C4-2B (cell line): ENCODE data around the gene FHAD1.

Source experiments
- ZFX ChIP-seq: fragments of 450-650 bp; IDR thresholded peaks from 2 replicates; pipeline ENCODE4 v1.6.1; 2017
- TF ChIP-seq, protein P1 (sequence below): fragments of 450-650 bp; conservative IDR thresholded peaks from 2 replicates; pipeline ENCODE4 v1.5.1; 2017; ENCODE audit warnings: mild to moderate bottlenecking

GRCh38 chr1:15440357-15440756 lies 193.3 kb downstream of the FHAD1 start:
- TF ChIP-seq, protein P1, sequence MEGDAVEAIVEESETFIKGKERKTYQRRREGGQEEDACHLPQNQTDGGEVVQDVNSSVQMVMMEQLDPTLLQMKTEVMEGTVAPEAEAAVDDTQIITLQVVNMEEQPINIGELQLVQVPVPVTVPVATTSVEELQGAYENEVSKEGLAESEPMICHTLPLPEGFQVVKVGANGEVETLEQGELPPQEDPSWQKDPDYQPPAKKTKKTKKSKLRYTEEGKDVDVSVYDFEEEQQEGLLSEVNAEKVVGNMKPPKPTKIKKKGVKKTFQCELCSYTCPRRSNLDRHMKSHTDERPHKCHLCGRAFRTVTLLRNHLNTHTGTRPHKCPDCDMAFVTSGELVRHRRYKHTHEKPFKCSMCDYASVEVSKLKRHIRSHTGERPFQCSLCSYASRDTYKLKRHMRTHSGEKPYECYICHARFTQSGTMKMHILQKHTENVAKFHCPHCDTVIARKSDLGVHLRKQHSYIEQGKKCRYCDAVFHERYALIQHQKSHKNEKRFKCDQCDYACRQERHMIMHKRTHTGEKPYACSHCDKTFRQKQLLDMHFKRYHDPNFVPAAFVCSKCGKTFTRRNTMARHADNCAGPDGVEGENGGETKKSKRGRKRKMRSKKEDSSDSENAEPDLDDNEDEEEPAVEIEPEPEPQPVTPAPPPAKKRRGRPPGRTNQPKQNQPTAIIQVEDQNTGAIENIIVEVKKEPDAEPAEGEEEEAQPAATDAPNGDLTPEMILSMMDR = no peak
- no peak for TF ChIP-seq ZFX
